ENCODE results near the gene ROBO1. TPM values are rescaled to one million over a fixed set of nuclear protein-coding genes. Genes with fewer than 3 reads are reported as not detected.

ROBO1 gene
- total and polyA plus RNA-seq, 2 of the 13 experiments (the other 11 are each of a cell fraction or from before 2014, with no cell fraction given): 52.2 to 71.0 TPM

DNA sequence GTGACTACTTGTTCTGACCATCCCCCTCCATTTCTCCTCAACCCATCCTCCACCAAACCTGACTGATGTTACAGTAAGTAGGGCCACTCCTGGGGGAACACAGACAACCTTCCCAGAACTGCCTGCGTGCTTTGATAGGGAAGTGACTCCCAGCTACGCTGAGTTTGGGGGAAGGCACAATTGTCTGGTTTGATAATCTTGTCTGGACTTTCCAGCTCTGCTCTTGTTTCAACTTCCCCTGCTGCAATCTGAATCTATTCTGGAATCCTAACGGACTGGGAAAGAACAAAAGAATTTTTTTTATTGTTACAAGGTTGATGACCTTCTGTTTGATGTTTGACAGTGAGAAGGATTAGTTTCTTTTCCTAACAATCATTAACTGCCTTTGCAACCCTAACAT is 895.6 kb downstream of the ROBO1 start (continued):
- TF ChIP-seq, protein P1, sequence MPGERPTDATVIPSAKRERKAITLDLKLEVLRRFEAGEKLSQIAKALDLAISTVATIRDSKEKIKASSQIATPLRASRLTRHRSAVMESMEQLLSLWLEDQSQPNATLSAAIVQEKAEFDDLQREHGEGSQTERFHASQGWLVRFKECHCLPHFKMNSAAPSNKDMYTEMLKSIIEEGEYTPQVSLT (CRISPR knock-in tag; IDR thresholded peaks at IDR 0.05; ENCODE audit: borderline replicate concordance, low read depth): no peak
- TF ChIP-seq, protein P2, sequence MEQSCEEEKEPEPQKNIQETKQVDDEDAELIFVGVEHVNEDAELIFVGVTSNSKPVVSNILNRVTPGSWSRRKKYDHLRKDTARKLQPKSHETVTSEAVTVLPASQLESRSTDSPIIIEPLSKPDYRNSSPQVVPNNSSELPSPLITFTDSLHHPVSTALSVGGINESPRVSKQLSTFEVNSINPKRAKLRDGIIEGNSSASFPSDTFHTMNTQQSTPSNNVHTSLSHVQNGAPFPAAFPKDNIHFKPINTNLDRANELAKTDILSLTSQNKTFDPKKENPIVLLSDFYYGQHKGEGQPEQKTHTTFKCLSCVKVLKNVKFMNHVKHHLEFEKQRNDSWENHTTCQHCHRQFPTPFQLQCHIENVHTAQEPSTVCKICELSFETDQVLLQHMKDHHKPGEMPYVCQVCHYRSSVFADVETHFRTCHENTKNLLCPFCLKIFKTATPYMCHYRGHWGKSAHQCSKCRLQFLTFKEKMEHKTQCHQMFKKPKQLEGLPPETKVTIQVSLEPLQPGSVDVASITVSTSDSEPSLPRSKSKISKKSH (CRISPR knock-in tag; IDR thresholded peaks at IDR 0.05; ENCODE audit: borderline replicate concordance): no peak
- TF ChIP-seq ZNF556 (CRISPR knock-in tag; IDR thresholded peaks at IDR 0.05; ENCODE audit: borderline replicate concordance) (no peak), HNRNPL (IDR thresholded peaks at IDR 0.05; ENCODE audit: low read depth, low read length) (no peak), ZNF557 (CRISPR knock-in tag; IDR thresholded peaks at IDR 0.05) (no peak), FOXP1 (IDR thresholded peaks at IDR 0.05) (no peak), FOXP1 (CRISPR knock-in tag; IDR thresholded peaks at IDR 0.05) (no peak), MXD3 (CRISPR knock-in tag; IDR thresholded peaks at IDR 0.05) (no peak), RBFOX2 (IDR thresholded peaks at IDR 0.05; ENCODE audit: low read depth, low read length) (no peak), PATZ1 (CRISPR knock-in tag; IDR thresholded peaks at IDR 0.05) (peak; percentile 42; the same call in 1 of the 2 replicates), CREB1 (IDR thresholded peaks at IDR 0.05) (no peak), CREB1 (CRISPR knock-in tag; IDR thresholded peaks at IDR 0.05) (no peak), ETV5 (CRISPR knock-in tag; IDR thresholded peaks at IDR 0.05; ENCODE audit: borderline replicate concordance) (peak; percentile 25; the same call in 1 of the 2 replicates), ZFP91 (CRISPR knock-in tag; IDR thresholded peaks at IDR 0.05; ENCODE audit: borderline replicate concordance) (no peak), NR2C2 (CRISPR knock-in tag; IDR thresholded peaks at IDR 0.05; ENCODE audit: borderline replicate concordance) (no peak), TAF1 (CRISPR knock-in tag; IDR thresholded peaks at IDR 0.05) (no peak), RBAK (CRISPR knock-in tag; IDR thresholded peaks at IDR 0.05) (no peak), IRX3 (CRISPR knock-in tag; IDR thresholded peaks at IDR 0.05; ENCODE audit: borderline replicate concordance, low read depth) (no peak), SP140L (CRISPR knock-in tag; IDR thresholded peaks at IDR 0.05; ENCODE audit: borderline replicate concordance) (no peak)
- TF ChIP-seq, protein P3, sequence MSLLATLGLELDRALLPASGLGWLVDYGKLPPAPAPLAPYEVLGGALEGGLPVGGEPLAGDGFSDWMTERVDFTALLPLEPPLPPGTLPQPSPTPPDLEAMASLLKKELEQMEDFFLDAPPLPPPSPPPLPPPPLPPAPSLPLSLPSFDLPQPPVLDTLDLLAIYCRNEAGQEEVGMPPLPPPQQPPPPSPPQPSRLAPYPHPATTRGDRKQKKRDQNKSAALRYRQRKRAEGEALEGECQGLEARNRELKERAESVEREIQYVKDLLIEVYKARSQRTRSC (CRISPR knock-in tag; IDR thresholded peaks at IDR 0.05; ENCODE audit: low read depth): no peak
- TF ChIP-seq, protein P4, sequence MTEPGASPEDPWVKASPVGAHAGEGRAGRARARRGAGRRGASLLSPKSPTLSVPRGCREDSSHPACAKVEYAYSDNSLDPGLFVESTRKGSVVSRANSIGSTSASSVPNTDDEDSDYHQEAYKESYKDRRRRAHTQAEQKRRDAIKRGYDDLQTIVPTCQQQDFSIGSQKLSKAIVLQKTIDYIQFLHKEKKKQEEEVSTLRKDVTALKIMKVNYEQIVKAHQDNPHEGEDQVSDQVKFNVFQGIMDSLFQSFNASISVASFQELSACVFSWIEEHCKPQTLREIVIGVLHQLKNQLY (CRISPR knock-in tag; IDR thresholded peaks at IDR 0.05): no peak
- TF ChIP-seq, protein P5, sequence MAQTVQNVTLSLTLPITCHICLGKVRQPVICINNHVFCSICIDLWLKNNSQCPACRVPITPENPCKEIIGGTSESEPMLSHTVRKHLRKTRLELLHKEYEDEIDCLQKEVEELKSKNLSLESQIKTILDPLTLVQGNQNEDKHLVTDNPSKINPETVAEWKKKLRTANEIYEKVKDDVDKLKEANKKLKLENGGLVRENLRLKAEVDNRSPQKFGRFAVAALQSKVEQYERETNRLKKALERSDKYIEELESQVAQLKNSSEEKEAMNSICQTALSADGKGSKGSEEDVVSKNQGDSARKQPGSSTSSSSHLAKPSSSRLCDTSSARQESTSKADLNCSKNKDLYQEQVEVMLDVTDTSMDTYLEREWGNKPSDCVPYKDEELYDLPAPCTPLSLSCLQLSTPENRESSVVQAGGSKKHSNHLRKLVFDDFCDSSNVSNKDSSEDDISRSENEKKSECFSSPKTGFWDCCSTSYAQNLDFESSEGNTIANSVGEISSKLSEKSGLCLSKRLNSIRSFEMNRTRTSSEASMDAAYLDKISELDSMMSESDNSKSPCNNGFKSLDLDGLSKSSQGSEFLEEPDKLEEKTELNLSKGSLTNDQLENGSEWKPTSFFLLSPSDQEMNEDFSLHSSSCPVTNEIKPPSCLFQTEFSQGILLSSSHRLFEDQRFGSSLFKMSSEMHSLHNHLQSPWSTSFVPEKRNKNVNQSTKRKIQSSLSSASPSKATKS (CRISPR knock-in tag; IDR thresholded peaks at IDR 0.05): no peak
